ENCODE measurements around the gene FSIP1. TPM values are rescaled to one million over a fixed set of nuclear protein-coding genes. Genes with fewer than 3 reads are reported as not detected.

Gene FSIP1
- total RNA-seq, 1 donor from 2014 or later: 0.96 TPM

DNA sequence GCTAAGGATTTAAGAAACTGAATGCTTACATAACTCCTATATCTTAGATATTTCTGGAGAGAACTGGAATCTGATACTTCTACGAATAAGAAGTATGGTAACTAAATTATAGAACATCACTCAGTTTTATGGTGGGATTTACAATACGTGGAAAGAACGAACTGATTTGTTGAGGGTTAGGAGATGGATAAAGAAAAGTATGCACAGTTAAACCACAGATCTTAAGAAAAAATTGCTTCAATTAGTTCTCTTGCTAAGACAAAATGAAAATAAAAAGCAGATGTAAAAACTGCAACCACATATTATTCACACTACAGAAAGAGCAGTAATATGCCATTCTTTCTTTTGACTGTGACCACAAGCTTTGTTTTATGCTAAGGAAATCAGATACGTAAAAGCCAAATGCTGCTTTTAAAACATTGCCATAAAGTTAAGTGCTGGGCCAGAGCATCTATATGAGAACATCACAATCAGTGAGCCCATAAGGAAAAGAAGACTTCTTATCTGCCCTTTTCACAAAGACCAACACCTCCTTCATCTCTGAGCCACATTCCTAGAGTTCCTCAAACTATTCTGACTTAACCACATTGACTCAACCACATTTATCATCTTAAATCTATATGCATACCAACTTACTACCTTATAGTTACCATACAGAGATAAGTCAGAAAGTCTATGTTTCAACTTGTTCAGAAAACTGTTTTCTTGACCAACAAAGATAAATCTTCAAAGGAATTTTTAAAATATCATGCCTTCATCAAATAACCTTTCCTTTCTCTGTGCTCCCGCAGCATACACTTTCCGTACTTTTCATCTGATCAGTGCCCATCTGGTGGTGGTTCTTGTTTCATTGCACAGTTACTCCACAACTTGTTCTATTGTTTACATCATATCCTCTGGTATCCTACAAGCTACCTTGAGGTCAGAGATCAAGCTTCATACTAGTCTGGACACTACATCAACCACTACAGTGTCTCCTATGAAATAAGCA, 61.7 kb downstream of the FSIP1 start:
- Histone ChIP-seq H3K27me3 (no peaks in the 10 kb centered on the region), H3K27ac (no peak overlapping the region), H3K4me3 (no peak overlapping the region), H3K36me3 (no peaks in the 10 kb centered on the region), H3K4me1 (no peaks in the 10 kb centered on the region), H3K9me3 (no peaks in the 10 kb centered on the region)
- ATAC-seq (no peak), DNase-seq (no peak)
- intact Hi-C loops (cut with DNase I): no loop called here
- no peak for TF ChIP-seq CTCF (IDR thresholded peaks at IDR 0.05)

DNA sequence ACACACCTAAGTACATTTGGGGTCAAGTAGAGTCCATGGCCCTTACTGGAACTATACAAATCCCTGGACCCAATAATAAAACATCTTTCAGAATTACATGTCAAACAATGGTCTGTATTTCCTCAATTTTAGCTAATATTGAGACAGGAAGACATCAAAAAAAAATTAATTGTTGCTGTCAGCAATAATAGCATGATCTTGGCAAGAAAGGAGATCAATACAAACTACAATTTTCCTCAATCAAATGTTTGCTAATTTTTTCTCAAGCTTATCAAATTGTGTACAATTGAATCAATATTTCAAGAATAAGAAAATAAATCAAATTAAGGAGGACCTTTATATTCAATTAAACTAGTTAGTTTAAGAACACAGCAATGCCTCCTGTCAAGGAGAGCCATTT, 62.6 kb downstream of the FSIP1 start:
- Histone ChIP-seq H3K27ac (no peak overlapping the region), H3K36me3 (no peaks in the 10 kb centered on the region), H3K9me3 (no peaks in the 10 kb centered on the region), H3K27me3 (no peaks in the 10 kb centered on the region), H3K4me1 (no peaks in the 10 kb centered on the region), H3K4me3 (no peak overlapping the region)
- DNase-seq (no peak), ATAC-seq (no peak)
- TF ChIP-seq CTCF (IDR thresholded peaks at IDR 0.05): no peak
- intact Hi-C loops (cut with DNase I): no loop called here

DNA sequence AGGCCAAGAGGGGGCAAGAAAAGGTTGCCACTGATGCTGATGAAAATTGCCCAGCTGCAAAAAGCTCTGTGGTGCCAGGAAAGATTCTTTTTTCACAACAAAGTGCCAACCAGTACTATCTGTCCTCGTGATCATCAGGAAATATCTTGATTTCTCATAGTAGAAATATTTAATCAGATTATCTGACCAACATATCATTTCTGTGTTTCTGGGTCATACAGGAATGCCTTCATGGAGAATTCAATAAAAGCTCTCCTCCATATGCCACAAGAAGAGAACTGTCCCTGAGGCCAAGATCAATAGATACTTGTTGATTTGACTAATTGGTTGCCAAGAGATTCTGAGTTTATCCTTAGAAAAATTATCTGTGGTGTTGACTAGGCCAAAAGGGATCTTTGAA, 63.5 kb downstream of the FSIP1 start:
- intact Hi-C loops (cut with DNase I): no loop called here
- H3K4me3 ChIP-seq: no peak overlapping the region
- no peak for ATAC-seq

DNA sequence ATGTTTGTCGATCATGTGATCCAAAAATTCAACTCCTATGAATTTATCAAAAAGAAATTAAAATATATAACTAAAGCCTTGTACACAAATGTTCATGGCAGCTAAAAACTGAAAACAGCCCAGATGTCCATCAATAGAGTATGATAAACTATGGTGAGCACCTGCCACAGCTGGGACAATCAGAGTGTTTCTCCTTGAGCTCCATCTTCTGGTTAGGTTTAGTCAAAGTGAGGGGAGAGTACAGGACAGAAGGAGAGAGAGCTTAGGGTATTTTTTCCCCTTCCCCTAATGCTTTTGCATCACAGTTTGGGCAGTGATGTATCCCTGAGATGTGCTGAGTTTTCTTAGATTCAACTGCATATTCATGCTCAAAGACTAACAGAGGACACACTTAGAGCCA, 65.5 kb downstream of the FSIP1 start:
- H3K27ac ChIP-seq: no peak overlapping the region
- no peak for DNase-seq
- no peaks in the 10 kb centered on the region for H3K9me3 ChIP-seq
- H3K27me3 ChIP-seq: no peaks in the 10 kb centered on the region
- no peak overlapping the region for H3K4me3 ChIP-seq
- no peaks in the 10 kb centered on the region for H3K4me1 ChIP-seq
- no peak for ATAC-seq
- TF ChIP-seq CTCF (IDR thresholded peaks at IDR 0.05): no peak
- intact Hi-C loops (cut with DNase I): no loop called here
- no peaks in the 10 kb centered on the region for H3K36me3 ChIP-seq

More for the DNA sequence above, 63.5 kb downstream of the FSIP1 start:
- no peaks in the 10 kb centered on the region for H3K4me1 ChIP-seq
- H3K36me3 ChIP-seq: no peaks in the 10 kb centered on the region
- no peak overlapping the region for H3K27ac ChIP-seq
- DNase-seq: no peak
- H3K9me3 ChIP-seq: no peaks in the 10 kb centered on the region
- H3K27me3 ChIP-seq: no peaks in the 10 kb centered on the region
- no peak for TF ChIP-seq CTCF (IDR thresholded peaks at IDR 0.05)

- DNase-seq (no peak), ATAC-seq (no peak)
- intact Hi-C loops (cut with DNase I): no loop called here
- Histone ChIP-seq H3K27ac (no peak overlapping the region), H3K4me3 (no peak overlapping the region), H3K4me1 (no peaks in the 10 kb centered on the region), H3K36me3 (no peaks in the 10 kb centered on the region), H3K27me3 (no peaks in the 10 kb centered on the region), H3K9me3 (no peaks in the 10 kb centered on the region)
- no peak for TF ChIP-seq CTCF (IDR thresholded peaks at IDR 0.05)
Measured at GRCh38 chr15:39714251-39714650, 68.4 kb downstream of the FSIP1 start.

Measured in upper lobe of right lung (tissue), 1 donor.